Measurements from ENCODE around the gene TRPC4.

Gene TRPC4

DNA sequence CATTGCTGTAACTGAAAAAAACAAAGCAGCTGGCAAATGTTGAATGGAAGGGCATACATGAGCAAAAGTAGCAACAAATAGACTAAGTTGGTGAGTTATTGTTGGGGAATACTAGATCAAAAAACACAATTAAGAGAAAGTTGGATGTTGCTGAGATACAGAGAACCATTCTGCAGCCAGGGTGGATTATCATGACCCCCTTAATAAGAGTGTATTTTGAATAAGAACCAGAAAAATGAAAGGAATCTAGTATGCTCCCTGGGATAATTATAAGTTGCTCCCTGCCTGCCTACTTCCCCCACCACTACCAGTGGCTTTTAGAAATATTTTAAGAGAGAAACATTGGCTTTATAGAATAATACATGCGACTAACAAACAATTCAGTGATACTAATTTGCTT, 14.5 kb upstream of the TRPC4 start:
- no peak for DNase-seq (ENCODE audit: low read depth)
- H3K4me3 ChIP-seq (ENCODE audit: low read depth, low read length) = no peak overlapping the region
- TF ChIP-seq, protein P1, sequence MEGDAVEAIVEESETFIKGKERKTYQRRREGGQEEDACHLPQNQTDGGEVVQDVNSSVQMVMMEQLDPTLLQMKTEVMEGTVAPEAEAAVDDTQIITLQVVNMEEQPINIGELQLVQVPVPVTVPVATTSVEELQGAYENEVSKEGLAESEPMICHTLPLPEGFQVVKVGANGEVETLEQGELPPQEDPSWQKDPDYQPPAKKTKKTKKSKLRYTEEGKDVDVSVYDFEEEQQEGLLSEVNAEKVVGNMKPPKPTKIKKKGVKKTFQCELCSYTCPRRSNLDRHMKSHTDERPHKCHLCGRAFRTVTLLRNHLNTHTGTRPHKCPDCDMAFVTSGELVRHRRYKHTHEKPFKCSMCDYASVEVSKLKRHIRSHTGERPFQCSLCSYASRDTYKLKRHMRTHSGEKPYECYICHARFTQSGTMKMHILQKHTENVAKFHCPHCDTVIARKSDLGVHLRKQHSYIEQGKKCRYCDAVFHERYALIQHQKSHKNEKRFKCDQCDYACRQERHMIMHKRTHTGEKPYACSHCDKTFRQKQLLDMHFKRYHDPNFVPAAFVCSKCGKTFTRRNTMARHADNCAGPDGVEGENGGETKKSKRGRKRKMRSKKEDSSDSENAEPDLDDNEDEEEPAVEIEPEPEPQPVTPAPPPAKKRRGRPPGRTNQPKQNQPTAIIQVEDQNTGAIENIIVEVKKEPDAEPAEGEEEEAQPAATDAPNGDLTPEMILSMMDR (IDR thresholded peaks at IDR 0.05; ENCODE audit: insufficient read depth, low read depth, low read length, missing control alignments) = no peak

DNA sequence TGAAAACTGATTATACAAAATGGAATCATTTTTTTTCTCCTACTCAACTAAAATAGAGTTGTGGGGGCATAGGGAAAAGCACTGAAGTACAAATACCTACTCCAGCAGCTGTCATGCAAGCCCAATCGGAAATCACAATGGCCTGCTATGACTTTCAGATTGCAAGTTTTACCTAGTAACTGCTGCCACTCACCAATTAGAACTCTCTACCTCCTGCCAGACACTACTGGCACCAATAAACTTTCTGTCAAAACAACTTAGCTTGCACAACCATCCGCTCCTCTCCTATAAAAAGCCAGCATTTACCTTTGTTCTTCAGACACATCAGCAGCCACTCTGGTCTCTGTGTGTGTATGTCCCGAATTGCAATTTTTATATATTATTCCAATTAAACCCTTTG, 9.3 kb upstream of the TRPC4 start:
- no peak for DNase-seq (ENCODE audit: low read depth)
- no peak overlapping the region for H3K4me3 ChIP-seq (ENCODE audit: low read depth, low read length)
- TF ChIP-seq, protein P1 (IDR thresholded peaks at IDR 0.05; ENCODE audit: insufficient read depth, low read depth, low read length, missing control alignments) = no peak

DNA sequence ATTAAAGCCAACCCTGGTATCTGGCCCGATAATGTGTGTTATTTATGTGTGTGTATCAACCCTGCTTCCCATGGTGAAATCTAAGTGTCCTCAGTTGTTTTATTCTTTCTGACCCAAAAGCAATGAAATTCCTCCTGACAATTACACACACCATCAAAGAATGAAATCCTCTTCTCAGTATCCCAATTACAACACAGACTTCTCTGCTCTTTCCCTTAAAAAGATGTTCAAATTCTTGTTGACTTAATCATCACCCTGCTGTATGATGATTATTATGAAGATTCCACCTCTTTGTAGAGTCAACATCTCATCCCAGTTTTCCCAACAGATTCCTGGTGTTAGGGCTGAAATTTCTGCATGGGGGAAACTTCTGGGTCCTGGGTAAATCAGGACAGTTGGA, 8.9 kb upstream of the TRPC4 start:
- H3K4me3 ChIP-seq (ENCODE audit: low read depth, low read length) = no peak overlapping the region
- TF ChIP-seq, protein P1 (IDR thresholded peaks at IDR 0.05; ENCODE audit: insufficient read depth, low read depth, low read length, missing control alignments) = no peak
- DNase-seq (ENCODE audit: low read depth) = no peak

DNA sequence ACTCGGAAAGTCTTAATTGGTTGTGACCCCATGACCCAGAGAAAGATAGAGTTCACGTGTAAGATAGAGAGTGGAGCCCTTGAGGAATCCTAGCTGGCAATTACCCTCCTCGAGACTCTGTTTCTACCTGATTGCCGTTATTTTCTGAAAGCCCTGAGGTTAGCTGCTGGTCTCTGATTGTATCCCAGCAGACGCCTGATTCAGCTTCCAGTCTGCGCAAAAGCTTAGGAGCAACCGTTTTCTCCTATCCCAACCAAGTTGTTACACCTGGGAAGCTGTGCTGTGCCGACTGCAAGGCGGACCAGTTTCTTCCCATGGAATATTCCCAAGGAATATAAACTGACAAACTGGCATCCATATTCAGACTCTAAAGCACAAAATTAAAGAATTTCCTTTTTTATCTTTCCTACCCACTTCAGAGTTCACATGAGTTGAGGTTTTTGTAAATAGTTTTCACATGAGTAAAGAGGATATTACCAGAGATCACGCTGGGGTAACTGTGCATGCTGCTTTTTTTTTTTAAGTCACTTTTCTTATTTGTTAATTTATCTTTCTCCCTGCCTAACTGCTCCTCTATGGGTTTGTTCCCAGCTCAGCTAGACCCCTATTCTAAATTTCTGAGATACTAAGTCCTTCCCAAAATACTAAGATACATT, 1.5 kb upstream of the TRPC4 start:
- TF ChIP-seq, protein P1 (IDR thresholded peaks at IDR 0.05; ENCODE audit: insufficient read depth, low read depth, low read length, missing control alignments) = no peak
- no peak for DNase-seq (ENCODE audit: low read depth)
- no peak overlapping the region for H3K4me3 ChIP-seq (ENCODE audit: low read depth, low read length)

DNA sequence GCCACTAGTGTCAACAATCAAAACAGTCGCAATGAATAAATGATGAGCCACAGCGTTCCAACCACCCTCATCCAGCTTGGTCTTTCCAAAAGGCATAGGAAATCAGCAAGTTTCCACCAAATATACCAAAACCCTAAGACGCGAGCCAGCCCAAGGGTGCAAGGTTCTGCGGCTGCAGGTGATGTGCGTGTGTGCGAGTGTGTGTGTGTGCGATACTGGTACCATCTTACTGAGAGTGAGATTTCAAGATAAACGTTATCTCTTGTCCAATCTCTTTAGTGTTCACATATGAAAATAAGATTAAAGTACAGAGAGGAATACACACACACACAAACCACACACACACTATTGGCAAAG, 895 bp upstream of the TRPC4 start:
- no peak for DNase-seq (ENCODE audit: low read depth)
- no peak overlapping the region for H3K4me3 ChIP-seq (ENCODE audit: low read depth, low read length)
- TF ChIP-seq, protein P1 (IDR thresholded peaks at IDR 0.05; ENCODE audit: insufficient read depth, low read depth, low read length, missing control alignments) = no peak

DNA sequence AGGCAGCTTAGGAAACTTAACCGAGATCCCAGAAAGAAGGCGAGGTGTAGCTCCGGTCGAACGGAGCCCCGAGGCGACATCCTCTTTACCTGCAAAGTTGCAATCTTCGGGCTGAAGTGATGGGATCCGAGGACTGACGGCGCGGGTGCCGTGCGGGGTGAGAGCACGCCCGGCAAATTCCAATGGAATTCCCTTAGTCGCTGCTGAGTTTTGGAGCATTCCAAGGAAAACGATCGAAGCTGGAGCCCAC, 141 bp downstream of the TRPC4 start:
- no peak for DNase-seq (ENCODE audit: low read depth)
- TF ChIP-seq, protein P1 (IDR thresholded peaks at IDR 0.05; ENCODE audit: insufficient read depth, low read depth, low read length, missing control alignments) = no peak
- no peak overlapping the region for H3K4me3 ChIP-seq (ENCODE audit: low read depth, low read length)

DNA sequence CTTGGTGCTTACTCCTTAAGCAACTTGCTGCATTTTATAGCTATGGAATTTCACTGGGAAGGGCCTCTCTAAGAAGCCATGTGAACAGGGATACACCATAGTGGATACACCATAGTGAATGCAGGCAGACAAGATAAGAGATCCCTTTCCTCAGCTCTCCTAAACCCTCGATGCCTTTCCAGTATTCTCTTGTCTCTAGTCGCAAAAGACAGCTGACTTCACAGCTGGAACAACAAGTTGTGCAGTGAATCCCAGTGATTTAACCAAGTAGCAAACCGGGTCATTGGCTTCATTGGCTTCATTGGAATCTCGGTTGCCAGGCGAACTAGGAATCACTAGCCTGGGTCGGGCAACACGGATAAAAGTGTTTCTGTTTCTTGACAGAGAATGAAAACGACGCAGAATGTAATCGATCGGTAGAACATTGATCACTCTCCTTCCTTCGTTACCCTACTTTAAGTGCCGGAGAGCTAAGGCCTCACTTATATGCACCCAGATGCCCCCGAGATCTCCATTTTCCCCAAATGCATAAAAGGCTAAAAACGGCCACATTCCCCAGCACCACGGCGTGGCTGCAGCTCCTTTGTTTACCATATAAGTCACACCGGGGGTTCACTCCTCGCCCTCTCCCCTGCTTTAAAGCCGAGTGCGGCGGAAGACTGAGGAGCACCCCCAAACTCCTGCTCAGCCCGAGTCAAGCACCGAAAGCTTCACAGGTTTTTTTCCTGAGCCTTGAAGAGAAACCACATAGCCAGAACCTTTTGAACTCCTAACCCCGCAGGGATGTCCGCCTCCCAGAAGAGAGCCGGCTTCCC, 674 bp downstream of the TRPC4 start:
- H3K4me3 ChIP-seq (ENCODE audit: low read depth, low read length) = no peak overlapping the region
- TF ChIP-seq, protein P1 (IDR thresholded peaks at IDR 0.05; ENCODE audit: insufficient read depth, low read depth, low read length, missing control alignments) = no peak
- no peak for DNase-seq (ENCODE audit: low read depth)
